Panc1 (cell line): Measurements from ENCODE around the gene PCNX2. TPM values are rescaled to one million over a fixed set of nuclear protein-coding genes. Genes with fewer than 3 reads are reported as not detected.

Experiments used
- ATAC-seq: fragments of 200-7000 bp; cut with Tn5 transposase; 2 replicates; pipeline ENCODE4 v1.9.1; 2020; ENCODE audit warnings: mild to moderate bottlenecking, moderate library complexity
- BruUV-seq: library from RNA; stranded (reverse); fragments of 400-500 nt; replicated peaks from 2 replicates; lab custom pipeline; 2021; lab: Mats Ljungman, UMichigan
- CTCF ChIA-PET: fragments of 300-600 bp; sonication (Branson Sonifier 250); formaldehyde crosslinking; loops from one replicate; lab custom pipeline; 2022; ENCODE audit warnings: antibody characterized with exemption; lab: Charles Lee
- POLR2A ChIA-PET: fragments of 300-600 bp; sonication (Branson Sonifier 250); formaldehyde crosslinking; loops from one replicate; lab custom pipeline; 2022; ENCODE audit warnings: antibody characterized with exemption; lab: Charles Lee
- DNase-seq: peaks from one replicate; pipeline ENCODE4 v3.0.0-alpha.2; 2010; ENCODE audit warnings: low read depth, low spot score
- H3K27ac ChIP-seq: 2 replicates; pipeline ENCODE4 v1.5.1; 2011; ENCODE audit warnings: mild to moderate bottlenecking, low read length, inconsistent platforms
- H3K27me3 ChIP-seq: fragments of 200-500 bp; sonication (Bioruptor generic); 2 replicates; pipeline ENCODE4 v1.6.0; 2014; ENCODE audit warnings: low read length, inconsistent platforms; ENCODE audit not compliant: control insufficient read depth, insufficient read depth
- H3K36me3 ChIP-seq: fragments of 200-500 bp; sonication (Bioruptor generic); 2 replicates; pipeline ENCODE4 v1.5.1; 2014; ENCODE audit warnings: inconsistent platforms, mild to moderate bottlenecking, low read length, moderate library complexity; ENCODE audit not compliant: control insufficient read depth, insufficient read depth
- H3K4me1 ChIP-seq: 2 replicates; pipeline ENCODE4 v1.5.1; 2011; ENCODE audit warnings: inconsistent platforms, mild to moderate bottlenecking, low read length, moderate library complexity; ENCODE audit not compliant: control insufficient read depth, insufficient read depth
- H3K4me3 ChIP-seq, 2 experiments: 2 replicates each; pipeline ENCODE4 v1.5.1; 2011 to 2012; ENCODE audit warnings: low read depth in 2 of 2, low read length in 2 of 2, mild to moderate bottlenecking in 2 of 2, inconsistent platforms in 1 of 2, moderate library complexity in 1 of 2
- H3K9me3 ChIP-seq: fragments of 200-500 bp; sonication (Bioruptor generic); 2 replicates; pipeline ENCODE4 v1.5.1; 2014; ENCODE audit warnings: low read depth, mild to moderate bottlenecking, inconsistent platforms, low read length, moderate library complexity; ENCODE audit not compliant: control insufficient read depth, insufficient read depth
- POLR2AphosphoS5 ChIP-seq: IDR thresholded peaks from 2 replicates; pipeline ENCODE4 v1.6.1; 2012; ENCODE audit warnings: mild to moderate bottlenecking, low read depth, low read length, moderate library complexity
- SIN3A ChIP-seq: IDR thresholded peaks from 2 replicates; pipeline ENCODE4 v1.6.1; 2012; ENCODE audit warnings: low read depth, mild to moderate bottlenecking, low read length, moderate library complexity, borderline replicate concordance; ENCODE audit not compliant: insufficient read depth
- TCF7L2 ChIP-seq: IDR thresholded peaks from 2 replicates; pipeline ENCODE4 v1.6.1; 2011; ENCODE audit warnings: mild to moderate bottlenecking, low read depth, low read length, inconsistent platforms
- in situ Hi-C: cut with HindIII; loops from 2 replicates; pipeline ENCODE4 v1.10.0; 2016; ENCODE audit warnings: low sequenced_read_pairs, low pct_unique_long_range_greater_than_20kb
- intact Hi-C: fragments of 100-400 bp; cut with micrococcal nuclease; formaldehyde crosslinking; loops from one replicate; pipeline ENCODE4 v1.10.0; 2022; ENCODE audit not compliant: unreplicated experiment
- total RNA-seq: library from RNA; stranded (reverse); gene quantifications from one replicate; pipeline ENCODE4 v1.2.1, GENCODE V29; 2021; ENCODE audit not compliant: unreplicated experiment
- TF ChIP-seq, protein P1 (sequence below): fragments of 450-650 bp; IDR thresholded peaks from 2 replicates; pipeline ENCODE4 v1.5.1; 2017; ENCODE audit warnings: mild to moderate bottlenecking
- TF ChIP-seq, protein P2 (sequence below), 2 experiments: IDR thresholded peaks; 2 replicates each; pipeline ENCODE4 v1.6.1; 2011 to 2012; ENCODE audit warnings: low read depth in 2 of 2, control low read depth in 1 of 2, low read length in 1 of 2, mild to moderate bottlenecking in 1 of 2, moderate library complexity in 1 of 2; ENCODE audit not compliant: insufficient read depth in 1 of 2

Gene PCNX2
- total RNA-seq, 1 experiment from 2014 or later: 2.6 TPM

DNA sequence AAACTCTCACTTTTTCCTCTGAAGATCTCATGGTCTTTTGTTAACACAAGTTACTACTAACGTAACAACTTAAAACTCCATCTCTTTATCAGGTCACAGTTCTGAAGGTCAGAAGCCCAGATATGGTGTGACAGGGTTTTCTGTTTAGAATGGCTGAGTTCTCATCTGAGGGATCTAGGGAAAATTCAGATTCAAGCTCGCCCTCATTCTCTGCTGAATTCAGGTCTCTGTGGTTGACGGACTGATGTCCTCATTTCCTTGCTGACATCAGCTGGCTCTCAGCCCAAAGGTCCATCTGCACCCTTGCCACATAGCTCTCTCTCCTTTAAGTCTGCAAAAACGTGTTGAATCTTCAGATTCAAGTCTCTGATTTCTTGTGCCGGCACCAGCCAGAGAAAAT lies 351.2 kb downstream of the PCNX2 start:
- no TSS peak for BruUV-seq
- ChIA-PET POLR2A (interaction anchor here (0.7 kb wide), 1 partner anchor 1344 kb away, joined by 8 read pairs; no protein-coding TSS in a partner anchor), CTCF (no interaction called here)
- intact Hi-C loops (no loop called here), in situ Hi-C loops (no loop called here)
- DNase-seq: no peak
- Histone ChIP-seq H3K9me3 (no peaks in the 10 kb centered on the region), H3K4me3 (no peak overlapping the region), H3K36me3 (no peaks in the 10 kb centered on the region), H3K4me1 (no peaks in the 10 kb centered on the region), H3K27me3 (no peaks in the 10 kb centered on the region), H3K27ac (no peak overlapping the region)
- no peak for ATAC-seq
- no peak for TF ChIP-seq TCF7L2
- TF ChIP-seq, protein P1, sequence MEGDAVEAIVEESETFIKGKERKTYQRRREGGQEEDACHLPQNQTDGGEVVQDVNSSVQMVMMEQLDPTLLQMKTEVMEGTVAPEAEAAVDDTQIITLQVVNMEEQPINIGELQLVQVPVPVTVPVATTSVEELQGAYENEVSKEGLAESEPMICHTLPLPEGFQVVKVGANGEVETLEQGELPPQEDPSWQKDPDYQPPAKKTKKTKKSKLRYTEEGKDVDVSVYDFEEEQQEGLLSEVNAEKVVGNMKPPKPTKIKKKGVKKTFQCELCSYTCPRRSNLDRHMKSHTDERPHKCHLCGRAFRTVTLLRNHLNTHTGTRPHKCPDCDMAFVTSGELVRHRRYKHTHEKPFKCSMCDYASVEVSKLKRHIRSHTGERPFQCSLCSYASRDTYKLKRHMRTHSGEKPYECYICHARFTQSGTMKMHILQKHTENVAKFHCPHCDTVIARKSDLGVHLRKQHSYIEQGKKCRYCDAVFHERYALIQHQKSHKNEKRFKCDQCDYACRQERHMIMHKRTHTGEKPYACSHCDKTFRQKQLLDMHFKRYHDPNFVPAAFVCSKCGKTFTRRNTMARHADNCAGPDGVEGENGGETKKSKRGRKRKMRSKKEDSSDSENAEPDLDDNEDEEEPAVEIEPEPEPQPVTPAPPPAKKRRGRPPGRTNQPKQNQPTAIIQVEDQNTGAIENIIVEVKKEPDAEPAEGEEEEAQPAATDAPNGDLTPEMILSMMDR: no peak

DNA sequence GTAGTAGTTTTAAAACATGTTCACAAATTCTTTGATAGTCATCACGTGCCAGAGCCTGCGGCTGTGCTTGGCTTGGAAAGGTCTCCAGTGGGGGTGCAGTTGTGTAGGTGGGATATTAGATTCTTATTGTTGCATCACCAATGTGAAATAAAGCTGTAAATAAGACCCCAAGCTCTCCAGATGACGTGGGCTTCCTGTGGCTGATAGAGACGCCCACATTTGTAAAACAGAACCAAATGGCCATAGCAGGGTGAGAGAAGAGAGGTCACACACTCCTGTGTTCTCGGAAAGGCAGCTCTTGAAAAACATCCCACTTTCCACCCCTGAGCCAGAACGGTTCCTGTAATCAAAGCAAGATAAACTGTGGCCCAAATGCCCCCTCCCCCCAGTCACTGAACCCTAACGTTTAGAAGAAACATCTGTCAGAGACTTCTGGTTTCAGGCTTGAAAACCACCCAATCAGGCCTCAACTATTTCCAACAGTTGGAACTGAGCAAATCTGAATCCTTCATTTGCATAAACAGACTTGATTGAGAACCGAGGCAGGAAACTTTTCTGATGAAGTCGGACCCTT lies 351.8 kb downstream of the PCNX2 start:
- no peak overlapping the region for H3K27ac ChIP-seq
- ChIA-PET CTCF (no interaction called here), POLR2A (no interaction called here)
- intact Hi-C loops (no loop called here), in situ Hi-C loops (no loop called here)
- ATAC-seq (no peak), DNase-seq (no peak)
- H3K27me3 ChIP-seq: no peaks in the 10 kb centered on the region
- H3K9me3 ChIP-seq: no peaks in the 10 kb centered on the region
- BruUV-seq: no TSS peak
- no peaks in the 10 kb centered on the region for H3K4me1 ChIP-seq
- H3K36me3 ChIP-seq: no peaks in the 10 kb centered on the region
- TF ChIP-seq, protein P2, sequence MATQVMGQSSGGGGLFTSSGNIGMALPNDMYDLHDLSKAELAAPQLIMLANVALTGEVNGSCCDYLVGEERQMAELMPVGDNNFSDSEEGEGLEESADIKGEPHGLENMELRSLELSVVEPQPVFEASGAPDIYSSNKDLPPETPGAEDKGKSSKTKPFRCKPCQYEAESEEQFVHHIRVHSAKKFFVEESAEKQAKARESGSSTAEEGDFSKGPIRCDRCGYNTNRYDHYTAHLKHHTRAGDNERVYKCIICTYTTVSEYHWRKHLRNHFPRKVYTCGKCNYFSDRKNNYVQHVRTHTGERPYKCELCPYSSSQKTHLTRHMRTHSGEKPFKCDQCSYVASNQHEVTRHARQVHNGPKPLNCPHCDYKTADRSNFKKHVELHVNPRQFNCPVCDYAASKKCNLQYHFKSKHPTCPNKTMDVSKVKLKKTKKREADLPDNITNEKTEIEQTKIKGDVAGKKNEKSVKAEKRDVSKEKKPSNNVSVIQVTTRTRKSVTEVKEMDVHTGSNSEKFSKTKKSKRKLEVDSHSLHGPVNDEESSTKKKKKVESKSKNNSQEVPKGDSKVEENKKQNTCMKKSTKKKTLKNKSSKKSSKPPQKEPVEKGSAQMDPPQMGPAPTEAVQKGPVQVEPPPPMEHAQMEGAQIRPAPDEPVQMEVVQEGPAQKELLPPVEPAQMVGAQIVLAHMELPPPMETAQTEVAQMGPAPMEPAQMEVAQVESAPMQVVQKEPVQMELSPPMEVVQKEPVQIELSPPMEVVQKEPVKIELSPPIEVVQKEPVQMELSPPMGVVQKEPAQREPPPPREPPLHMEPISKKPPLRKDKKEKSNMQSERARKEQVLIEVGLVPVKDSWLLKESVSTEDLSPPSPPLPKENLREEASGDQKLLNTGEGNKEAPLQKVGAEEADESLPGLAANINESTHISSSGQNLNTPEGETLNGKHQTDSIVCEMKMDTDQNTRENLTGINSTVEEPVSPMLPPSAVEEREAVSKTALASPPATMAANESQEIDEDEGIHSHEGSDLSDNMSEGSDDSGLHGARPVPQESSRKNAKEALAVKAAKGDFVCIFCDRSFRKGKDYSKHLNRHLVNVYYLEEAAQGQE (IDR thresholded peaks at IDR 0.05; ENCODE audit: insufficient read depth in 1 of 2, low read depth in 2 of 2, low read length in 1 of 2): no peak
- no peak overlapping the region for H3K4me3 ChIP-seq

DNA sequence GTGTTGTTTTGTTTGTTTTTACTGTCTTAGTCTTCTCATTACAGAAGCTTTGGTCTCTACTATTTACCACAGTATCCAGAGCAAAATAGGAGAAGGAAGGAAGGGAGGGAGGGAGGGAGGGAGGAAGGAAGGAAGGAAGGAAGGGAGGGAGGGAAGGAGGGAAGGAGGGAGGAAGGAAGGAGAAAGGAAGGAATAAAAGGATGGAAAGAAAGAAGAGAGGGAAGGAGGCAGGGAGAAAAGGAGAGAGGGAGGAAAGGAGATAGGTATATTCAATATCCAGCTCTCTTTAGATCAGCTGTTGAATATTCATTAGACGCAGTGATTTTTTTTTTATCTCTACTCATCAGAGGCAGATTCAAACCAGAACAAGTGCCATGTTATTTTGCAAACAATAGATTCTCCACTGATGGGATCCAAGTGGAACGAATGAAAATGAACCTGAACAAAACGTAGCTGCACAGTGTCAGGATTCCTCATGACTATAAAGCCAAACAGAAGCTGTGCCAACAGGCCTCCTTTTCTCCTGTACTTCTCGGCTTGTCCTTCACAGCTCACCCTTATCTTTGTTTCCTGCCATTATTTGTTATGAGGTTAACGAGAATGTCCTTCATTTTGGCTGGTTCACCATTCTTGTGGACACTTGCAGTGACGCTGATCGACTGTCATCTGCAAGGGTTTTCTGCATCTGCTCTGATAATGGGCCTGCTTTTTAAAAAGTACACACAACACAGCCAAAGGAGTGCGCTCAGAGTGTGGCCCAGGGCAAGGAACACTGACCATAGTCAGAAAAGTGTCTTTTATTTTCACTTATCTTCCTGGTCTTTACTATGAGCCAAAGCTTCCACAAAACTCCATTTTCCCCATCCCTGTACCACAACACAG lies 352.9 kb downstream of the PCNX2 start:
- no peak for DNase-seq
- no peak for TF ChIP-seq TCF7L2
- no peak for TF ChIP-seq SIN3A
- TF ChIP-seq POLR2AphosphoS5: no peak
- TF ChIP-seq, protein P2 (IDR thresholded peaks at IDR 0.05; ENCODE audit: insufficient read depth in 1 of 2, low read depth in 2 of 2, low read length in 1 of 2): no peak
- TF ChIP-seq, protein P1: no peak
- H3K4me3 ChIP-seq: no peak overlapping the region
- no peak overlapping the region for H3K27ac ChIP-seq
- no peak for ATAC-seq
- no peaks in the 10 kb centered on the region for H3K36me3 ChIP-seq
- intact Hi-C loops: no loop called here
- ChIA-PET POLR2A (interaction anchor here (0.6 kb wide), 1 partner anchor 74 kb away, joined by 3 read pairs; no protein-coding TSS in a partner anchor), CTCF (no interaction called here)
- H3K9me3 ChIP-seq: no peaks in the 10 kb centered on the region
- no TSS peak for BruUV-seq
- in situ Hi-C loops: no loop called here
- H3K4me1 ChIP-seq: no peaks in the 10 kb centered on the region
- H3K27me3 ChIP-seq: peaks cover 2% of the 10 kb centered on the region; the same call in 1 of the 2 replicates
